PC-3 (cell line): ENCODE results near the gene ATRAID. TPM values are rescaled to one million over a fixed set of nuclear protein-coding genes. Genes with fewer than 3 reads are reported as not detected.

Experiments
- ATAC-seq: fragments of 200-7000 bp; cut with Tn5 transposase; 2 replicates; pipeline ENCODE4 v1.9.1; 2020; ENCODE audit warnings: mild to moderate bottlenecking, moderate library complexity
- BruUV-seq: library from RNA; stranded (reverse); fragments of 400-500 nt; replicated peaks from 2 replicates; lab custom pipeline; 2021; lab: Mats Ljungman, UMichigan
- CTCF ChIA-PET: fragments of 300-600 bp; sonication (Branson Sonifier 250); formaldehyde crosslinking; loops from one replicate; lab custom pipeline; 2022; ENCODE audit warnings: antibody characterized with exemption; lab: Charles Lee
- POLR2A ChIA-PET: fragments of 300-600 bp; sonication (Branson Sonifier 250); formaldehyde crosslinking; loops from one replicate; lab custom pipeline; 2022; ENCODE audit warnings: antibody characterized with exemption; ENCODE audit not compliant: unreplicated experiment; lab: Charles Lee
- DNase-seq: peaks from one replicate; pipeline ENCODE4 v3.0.0-alpha.2; 2015
- H2AFZ ChIP-seq: fragments of 300-600 bp; sonication (generic); 2 replicates; pipeline ENCODE4 v1.6.0; 2016; ENCODE audit warnings: antibody characterized with exemption, low read length
- H3F3A ChIP-seq: fragments of 300-600 bp; sonication (generic); one replicate; pipeline ENCODE4 v1.6.0; 2017; ENCODE audit warnings: antibody characterized with exemption, low read length, control low read depth, mild to moderate bottlenecking; ENCODE audit not compliant: unreplicated experiment
- H3K27ac ChIP-seq: fragments of 300-600 bp; sonication (generic); 2 replicates; pipeline ENCODE4 v1.5.1; 2016; ENCODE audit warnings: mild to moderate bottlenecking, low read length
- H3K27me3 ChIP-seq: fragments of 300-600 bp; sonication (generic); 2 replicates; pipeline ENCODE4 v1.6.1; 2016; ENCODE audit warnings: low read length, mixed read lengths
- H3K36me3 ChIP-seq: fragments of 300-600 bp; sonication (generic); 2 replicates; pipeline ENCODE4 v1.6.1; 2016; ENCODE audit warnings: low read depth, mixed run types, low read length, mixed read lengths
- H3K4me1 ChIP-seq: fragments of 300-600 bp; sonication (generic); 2 replicates; pipeline ENCODE4 v1.5.1; 2016; ENCODE audit warnings: low read length; ENCODE audit not compliant: insufficient read depth
- H3K4me2 ChIP-seq: fragments of 300-600 bp; sonication (generic); 2 replicates; pipeline ENCODE4 v1.6.0; 2016; ENCODE audit warnings: low read length
- H3K4me3 ChIP-seq: fragments of 300-600 bp; sonication (generic); 2 replicates; pipeline ENCODE4 v1.5.1; 2016; ENCODE audit warnings: mild to moderate bottlenecking, low read length, mixed read lengths
- H3K79me2 ChIP-seq: fragments of 300-600 bp; sonication (generic); 2 replicates; pipeline ENCODE4 v1.6.1; 2017; ENCODE audit warnings: low read length, mixed read lengths
- H3K9ac ChIP-seq: fragments of 300-600 bp; sonication (generic); 2 replicates; pipeline ENCODE4 v1.6.0; 2016; ENCODE audit warnings: mild to moderate bottlenecking, low read length
- H3K9me2 ChIP-seq: fragments of 300-600 bp; sonication (generic); replicated peaks from 2 replicates; pipeline ENCODE4 v1.6.1; 2016; ENCODE audit warnings: mixed run types, low read length, mixed read lengths
- H3K9me3 ChIP-seq: fragments of 300-600 bp; sonication (generic); 2 replicates; pipeline ENCODE4 v1.6.1; 2016; ENCODE audit warnings: low read length, mixed read lengths
- H4K20me1 ChIP-seq: fragments of 300-600 bp; sonication (generic); 2 replicates; pipeline ENCODE4 v1.6.1; 2016; ENCODE audit warnings: low read length, mixed read lengths
- EZH2 ChIP-seq: fragments of 300-600 bp; sonication (generic); IDR thresholded peaks from one replicate; pipeline ENCODE4 v1.6.1; 2017; ENCODE audit warnings: antibody characterized with exemption, mild to moderate bottlenecking, low read length; ENCODE audit not compliant: unreplicated experiment
- EZH2phosphoT487 ChIP-seq: fragments of 300-600 bp; sonication (generic); IDR thresholded peaks from 2 replicates; pipeline ENCODE4 v1.6.1; 2018; ENCODE audit warnings: mild to moderate bottlenecking, antibody characterized with exemption, low read length, borderline replicate concordance
- intact Hi-C: fragments of 100-400 bp; cut with micrococcal nuclease; formaldehyde crosslinking; loops from 2 replicates; pipeline ENCODE4 v1.9.0; 2023
- total RNA-seq: library from RNA; depleted of rRNA; stranded (reverse); fragments of >200 nt; gene quantifications from 2 replicates; pipeline ENCODE4 v1.2.3, GENCODE V29; 2014
- TF ChIP-seq, protein P1 (sequence below): fragments of 300-600 bp; sonication (generic); conservative IDR thresholded peaks from 2 replicates; pipeline ENCODE4 v1.5.1; 2017; ENCODE audit warnings: antibody characterized with exemption, low read depth, mild to moderate bottlenecking, low read length

Gene ATRAID
- total RNA-seq, 1 experiment from 2014 or later: 111 TPM

DNA sequence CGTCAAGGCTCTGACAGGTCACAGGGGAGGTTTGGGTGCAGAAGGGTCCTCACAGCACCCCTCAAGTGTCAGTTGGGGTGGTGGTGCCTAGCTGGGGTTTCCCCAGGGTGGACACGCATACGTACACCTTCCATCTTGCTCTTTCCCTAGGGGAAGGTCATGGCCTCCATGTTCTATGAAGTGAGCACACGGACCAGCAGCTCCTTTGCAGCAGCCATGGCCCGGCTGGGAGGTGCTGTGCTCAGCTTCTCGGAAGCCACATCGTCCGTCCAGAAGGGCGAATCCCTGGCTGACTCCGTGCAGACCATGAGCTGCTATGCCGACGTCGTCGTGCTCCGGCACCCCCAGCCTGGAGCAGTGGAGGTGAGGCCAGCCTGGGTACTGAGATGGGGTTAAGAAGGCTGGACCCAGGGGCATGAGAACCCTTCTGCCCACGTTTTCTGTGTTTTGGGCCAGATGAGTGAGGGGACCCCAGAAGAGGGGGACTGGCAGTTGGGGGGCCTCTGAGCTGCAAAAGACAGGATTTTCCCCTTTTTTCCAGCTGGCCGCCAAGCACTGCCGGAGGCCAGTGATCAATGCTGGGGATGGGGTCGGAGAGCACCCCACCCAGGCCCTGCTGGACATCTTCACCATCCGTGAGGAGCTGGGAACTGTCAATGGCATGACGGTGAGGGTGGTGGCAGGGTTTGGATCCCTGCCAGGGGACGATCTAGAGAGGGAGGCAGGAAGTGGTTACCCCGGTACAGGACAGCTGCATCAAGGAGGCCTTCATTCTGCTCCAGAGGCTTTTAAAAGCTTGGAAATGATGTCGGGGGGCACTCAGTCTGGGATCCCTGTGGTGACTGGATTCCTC lies 30.1 kb downstream of the ATRAID start:
- Histone ChIP-seq H3F3A (no peaks in the 10 kb centered on the region), H3K27ac (no peak overlapping the region), H3K79me2 (no peaks in the 10 kb centered on the region), H2AFZ (no peak overlapping the region), H4K20me1 (no peaks in the 10 kb centered on the region), H3K9me2 (no peaks in the 10 kb centered on the region), H3K4me3 (no peak overlapping the region), H3K27me3 (no peaks in the 10 kb centered on the region), H3K4me1 (no peaks in the 10 kb centered on the region), H3K4me2 (no peak overlapping the region), H3K9ac (no peak overlapping the region), H3K9me3 (no peaks in the 10 kb centered on the region), H3K36me3 (peaks cover 65% of the 10 kb centered on the region)
- intact Hi-C loops: no loop called here
- ATAC-seq: no peak
- ChIA-PET POLR2A (no interaction called here), CTCF (no interaction called here)
- TF ChIP-seq EZH2phosphoT487 (no peak), EZH2 (no peak)
- TF ChIP-seq, protein P1, sequence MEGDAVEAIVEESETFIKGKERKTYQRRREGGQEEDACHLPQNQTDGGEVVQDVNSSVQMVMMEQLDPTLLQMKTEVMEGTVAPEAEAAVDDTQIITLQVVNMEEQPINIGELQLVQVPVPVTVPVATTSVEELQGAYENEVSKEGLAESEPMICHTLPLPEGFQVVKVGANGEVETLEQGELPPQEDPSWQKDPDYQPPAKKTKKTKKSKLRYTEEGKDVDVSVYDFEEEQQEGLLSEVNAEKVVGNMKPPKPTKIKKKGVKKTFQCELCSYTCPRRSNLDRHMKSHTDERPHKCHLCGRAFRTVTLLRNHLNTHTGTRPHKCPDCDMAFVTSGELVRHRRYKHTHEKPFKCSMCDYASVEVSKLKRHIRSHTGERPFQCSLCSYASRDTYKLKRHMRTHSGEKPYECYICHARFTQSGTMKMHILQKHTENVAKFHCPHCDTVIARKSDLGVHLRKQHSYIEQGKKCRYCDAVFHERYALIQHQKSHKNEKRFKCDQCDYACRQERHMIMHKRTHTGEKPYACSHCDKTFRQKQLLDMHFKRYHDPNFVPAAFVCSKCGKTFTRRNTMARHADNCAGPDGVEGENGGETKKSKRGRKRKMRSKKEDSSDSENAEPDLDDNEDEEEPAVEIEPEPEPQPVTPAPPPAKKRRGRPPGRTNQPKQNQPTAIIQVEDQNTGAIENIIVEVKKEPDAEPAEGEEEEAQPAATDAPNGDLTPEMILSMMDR: no peak
- BruUV-seq: no TSS peak
- DNase-seq: no peak

DNA sequence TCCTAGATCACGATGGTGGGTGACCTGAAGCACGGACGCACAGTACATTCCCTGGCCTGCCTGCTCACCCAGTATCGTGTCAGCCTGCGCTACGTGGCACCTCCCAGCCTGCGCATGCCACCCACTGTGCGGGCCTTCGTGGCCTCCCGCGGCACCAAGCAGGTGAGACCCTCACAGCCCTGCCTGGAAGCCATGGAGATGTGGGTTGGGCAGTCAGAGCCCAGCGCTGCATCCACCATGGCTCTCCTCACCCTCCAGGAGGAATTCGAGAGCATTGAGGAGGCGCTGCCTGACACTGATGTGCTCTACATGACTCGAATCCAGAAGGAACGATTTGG lies 30.7 kb downstream of the ATRAID start:
- no peaks in the 10 kb centered on the region for H3F3A ChIP-seq
- BruUV-seq: no TSS peak
- no peak overlapping the region for H3K9ac ChIP-seq
- CTCF ChIA-PET: no interaction called here
- H3K27me3 ChIP-seq: no peaks in the 10 kb centered on the region
- DNase-seq (no peak), ATAC-seq (no peak)
- POLR2A ChIA-PET: no interaction called here
- no peaks in the 10 kb centered on the region for H4K20me1 ChIP-seq
- no peaks in the 10 kb centered on the region for H3K9me2 ChIP-seq
- H3K79me2 ChIP-seq: no peaks in the 10 kb centered on the region
- no peaks in the 10 kb centered on the region for H3K9me3 ChIP-seq
- no peak overlapping the region for H3K4me2 ChIP-seq
- no peak overlapping the region for H2AFZ ChIP-seq
- no peak overlapping the region for H3K4me3 ChIP-seq
- TF ChIP-seq, protein P1: no peak
- TF ChIP-seq EZH2: no peak
- no peak for TF ChIP-seq EZH2phosphoT487
- intact Hi-C loops: no loop called here
- H3K36me3 ChIP-seq: peaks cover 60% of the 10 kb centered on the region
- H3K4me1 ChIP-seq: no peaks in the 10 kb centered on the region
- H3K27ac ChIP-seq: no peak overlapping the region
